Right lobe of liver (tissue), 6 donors: ENCODE measurements around the gene TM9SF4. TPM values are rescaled to one million over a fixed set of nuclear protein-coding genes. Genes with fewer than 3 reads are reported as not detected.

Experiments
- ATAC-seq, 4 donors: fragments of 200-7000 bp; cut with Tn5 transposase; one replicate each; pipeline ENCODE4 v1.9.1; 2020; ENCODE audit warnings: mild to moderate bottlenecking in 4 of 4, moderate library complexity in 4 of 4
- DNase-seq, 3 donors: peaks; one replicate each; pipeline ENCODE4 v3.0.0-alpha.2; 2020
- H3K27ac ChIP-seq, 3 donors: fragments of 200-600 bp; one replicate each; pipeline ENCODE4 v1.8.0; 2022
- H3K27me3 ChIP-seq, 2 donors: fragments of 200-600 bp; one replicate each; pipeline ENCODE4 v1.8.0; 2022
- H3K36me3 ChIP-seq, 4 donors: fragments of 200-600 bp; sonication (generic) in 1 of 4; one replicate each; pipeline versions ENCODE4 v1.5.1 to v1.8.0; 2017 to 2022; ENCODE audit warnings: control low read depth in 1 of 4
- H3K4me1 ChIP-seq, 4 donors: fragments of 200-600 bp; sonication (generic) in 1 of 4; one replicate each; pipeline versions ENCODE4 v1.5.1 to v1.8.0; 2017 to 2022; ENCODE audit warnings: control low read depth in 1 of 4
- H3K4me3 ChIP-seq, 3 donors: fragments of 200-600 bp; one replicate each; pipeline ENCODE4 v1.8.0; 2022
- H3K9me3 ChIP-seq, 4 donors: fragments of 200-600 bp; sonication (generic) in 1 of 4; one replicate each; pipeline versions ENCODE4 v1.5.1 to v1.8.0; 2017 to 2022; ENCODE audit warnings: control low read depth in 1 of 4
- POLR2A ChIP-seq: fragments of 450-650 bp; IDR thresholded peaks from one replicate; pipeline ENCODE4 v1.6.1; 2017; ENCODE audit warnings: antibody characterized with exemption, mild to moderate bottlenecking
- WGBS: methylation state at CpG from one replicate; pipeline ENCODE4 v1.1.6; 2018; ENCODE audit warnings: low coverage, low lambda C conversion rate; ENCODE audit not compliant: insufficient coverage; ENCODE audit errors: missing lambda C conversion rate; 5-methylcytosine and 5-hydroxymethylcytosine counted together
- intact Hi-C, 2 donors: fragments of 100-400 bp; cut with DNase I; formaldehyde crosslinking; loops; one replicate each; pipeline versions ENCODE4 v1.11.2 to v1.14.1; 2022
- total RNA-seq, 6 experiments: library from RNA; depleted of rRNA in 2 of 6; stranded (reverse); fragments of >200 nt in 2 of 6; fragmentation: NEBNext Ultra II Directional in 3 of 6; extraction: Animal tissue kit (Norgen Biotek cat#: 25700) in 3 of 6; gene quantifications; one replicate each; pipeline versions ENCODE4 v1.1.0 to v1.2.4, GENCODE V29; 2016 to 2023
- TF ChIP-seq, protein P1 (sequence below), 4 donors: fragments of 200-600 bp in 3 of 4; fragments of 450-650 bp in 1 of 4; IDR thresholded peaks; one replicate each; pipeline versions ENCODE4 v1.5.1 to v1.8.0; 2016 to 2022; ENCODE audit warnings: antibody characterized with exemption in 4 of 4, mild to moderate bottlenecking in 2 of 4
- donor health status: DM: no; HTN: yes; CAD: no.
- donor health status: DM: no; HTN: no; CAD: no.
- donor health status: DM: no; HTN: no; CAD: no.
- donor health status: DM: no; HTN: yes; CAD: no.
- donor health status: DM: no; HTN: yes; CAD: no.

The TM9SF4 gene
- total RNA-seq, 6 experiments from 2014 or later = 26.9 to 33.9 (median 30.5) TPM

DNA sequence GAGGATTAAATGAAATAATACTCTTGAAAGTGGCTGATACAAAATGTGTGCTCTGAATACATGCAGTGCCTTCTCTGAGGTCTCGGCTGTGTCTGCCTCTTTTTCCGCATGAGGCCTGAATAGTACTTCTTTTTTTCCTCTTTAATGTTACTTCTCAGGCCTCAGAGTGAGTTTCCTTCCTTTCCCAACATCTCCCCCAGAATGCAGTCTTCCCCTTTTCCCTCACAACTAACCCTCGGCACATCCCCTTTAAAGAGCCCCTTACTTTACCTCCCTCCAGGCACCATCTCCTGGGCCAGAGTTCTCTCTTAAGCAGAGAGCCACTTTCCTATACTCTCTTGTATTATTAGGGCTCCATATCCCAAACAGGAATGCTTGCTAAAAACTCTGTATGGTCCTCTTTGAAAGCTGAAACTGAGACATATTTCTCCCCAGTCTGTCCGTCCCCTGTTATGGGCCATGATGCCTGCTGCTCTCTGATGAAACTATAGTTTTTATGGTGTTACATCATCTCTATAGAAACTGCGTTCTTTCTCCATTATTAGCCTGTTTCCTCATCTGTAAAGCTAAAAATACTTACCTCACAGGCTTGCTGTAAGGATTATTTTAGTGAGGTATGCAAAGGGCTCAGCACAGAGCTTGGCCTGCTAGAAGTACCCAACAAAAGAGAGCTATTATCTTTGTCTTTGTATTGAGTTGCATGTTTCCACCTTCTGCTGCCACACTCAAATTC, 95.8 kb downstream of the TM9SF4 start:
- H3K36me3 ChIP-seq = peaks cover 0 to 18% (median 7%) of the 10 kb centered on the region in 4 donors
- H3K27me3 ChIP-seq = no peaks in the 10 kb centered on the region
- H3K4me1 ChIP-seq = peaks cover 0 to 53% (median 18%) of the 10 kb centered on the region in 4 donors
- ATAC-seq (no peak), DNase-seq (no peak)
- WGBS = 38% methylated on average over 5 of the region's 5 CpGs
- no peaks in the 10 kb centered on the region for H3K9me3 ChIP-seq
- TF ChIP-seq, protein P1, sequence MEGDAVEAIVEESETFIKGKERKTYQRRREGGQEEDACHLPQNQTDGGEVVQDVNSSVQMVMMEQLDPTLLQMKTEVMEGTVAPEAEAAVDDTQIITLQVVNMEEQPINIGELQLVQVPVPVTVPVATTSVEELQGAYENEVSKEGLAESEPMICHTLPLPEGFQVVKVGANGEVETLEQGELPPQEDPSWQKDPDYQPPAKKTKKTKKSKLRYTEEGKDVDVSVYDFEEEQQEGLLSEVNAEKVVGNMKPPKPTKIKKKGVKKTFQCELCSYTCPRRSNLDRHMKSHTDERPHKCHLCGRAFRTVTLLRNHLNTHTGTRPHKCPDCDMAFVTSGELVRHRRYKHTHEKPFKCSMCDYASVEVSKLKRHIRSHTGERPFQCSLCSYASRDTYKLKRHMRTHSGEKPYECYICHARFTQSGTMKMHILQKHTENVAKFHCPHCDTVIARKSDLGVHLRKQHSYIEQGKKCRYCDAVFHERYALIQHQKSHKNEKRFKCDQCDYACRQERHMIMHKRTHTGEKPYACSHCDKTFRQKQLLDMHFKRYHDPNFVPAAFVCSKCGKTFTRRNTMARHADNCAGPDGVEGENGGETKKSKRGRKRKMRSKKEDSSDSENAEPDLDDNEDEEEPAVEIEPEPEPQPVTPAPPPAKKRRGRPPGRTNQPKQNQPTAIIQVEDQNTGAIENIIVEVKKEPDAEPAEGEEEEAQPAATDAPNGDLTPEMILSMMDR (IDR thresholded peaks at IDR 0.05) = no peak
- intact Hi-C loops = no loop called here
- H3K4me3 ChIP-seq = no peak overlapping the region
- H3K27ac ChIP-seq = no peak overlapping the region

DNA sequence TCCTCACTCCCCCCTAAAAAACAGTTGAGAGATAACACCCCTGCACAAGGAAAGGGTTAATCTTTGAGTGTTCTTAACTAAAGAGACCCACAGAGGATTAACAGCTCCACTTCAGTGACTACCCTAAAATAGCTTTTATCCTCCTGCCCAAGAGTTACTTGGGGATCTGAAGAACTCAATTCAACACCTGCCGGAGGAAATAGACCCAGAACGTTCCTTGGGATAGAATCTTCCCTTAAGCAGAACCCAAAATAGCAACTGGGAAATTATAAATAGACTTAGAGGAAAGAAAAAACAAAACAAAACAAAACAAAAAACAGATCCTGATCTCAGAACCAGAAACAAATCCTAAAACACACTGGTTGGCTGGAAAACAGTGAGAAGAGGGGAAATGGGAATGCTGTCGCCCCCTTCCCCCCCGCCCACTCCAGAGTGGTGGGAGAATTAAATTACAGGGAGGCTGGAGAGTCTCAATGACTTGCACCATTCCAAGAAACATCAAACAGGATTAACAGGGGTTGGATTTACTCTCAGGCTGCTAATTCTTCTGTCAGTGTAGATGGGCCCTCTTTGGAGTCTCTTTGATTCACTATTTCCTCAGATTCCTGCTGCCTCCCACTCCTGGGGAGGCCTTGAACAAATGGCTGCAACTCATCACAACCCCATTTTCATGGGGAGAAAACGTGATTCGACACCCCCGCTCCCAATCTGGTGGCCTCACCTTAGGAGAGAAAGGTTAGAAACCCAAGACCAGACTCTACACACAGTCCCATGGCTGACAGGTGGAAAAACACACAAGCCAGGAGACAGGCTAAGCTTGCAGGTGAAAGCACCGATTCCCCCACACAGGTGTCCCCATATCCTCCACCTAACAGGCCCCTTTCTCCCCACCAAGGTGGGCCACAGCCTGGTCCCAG, 96.6 kb downstream of the TM9SF4 start:
- peaks cover 0 to 11% (median 3%) of the 10 kb centered on the region in 4 donors for H3K36me3 ChIP-seq
- WGBS = 25% methylated on average over 7 of the region's 8 CpGs
- TF ChIP-seq, protein P1 (IDR thresholded peaks at IDR 0.05) = no peak
- TF ChIP-seq POLR2A = no peak
- no peaks in the 10 kb centered on the region for H3K27me3 ChIP-seq
- H3K4me3 ChIP-seq = peak overlapping the region; percentile 85 to 99 (median 96)
- no peaks in the 10 kb centered on the region for H3K9me3 ChIP-seq
- intact Hi-C loops = no loop called here
- H3K4me1 ChIP-seq = peaks cover 0 to 58% (median 20%) of the 10 kb centered on the region in 4 donors
- ATAC-seq = no peak
- no peak for DNase-seq
- peak overlapping the region in 2 of 3 donors; percentile 90 to 93 for H3K27ac ChIP-seq

DNA sequence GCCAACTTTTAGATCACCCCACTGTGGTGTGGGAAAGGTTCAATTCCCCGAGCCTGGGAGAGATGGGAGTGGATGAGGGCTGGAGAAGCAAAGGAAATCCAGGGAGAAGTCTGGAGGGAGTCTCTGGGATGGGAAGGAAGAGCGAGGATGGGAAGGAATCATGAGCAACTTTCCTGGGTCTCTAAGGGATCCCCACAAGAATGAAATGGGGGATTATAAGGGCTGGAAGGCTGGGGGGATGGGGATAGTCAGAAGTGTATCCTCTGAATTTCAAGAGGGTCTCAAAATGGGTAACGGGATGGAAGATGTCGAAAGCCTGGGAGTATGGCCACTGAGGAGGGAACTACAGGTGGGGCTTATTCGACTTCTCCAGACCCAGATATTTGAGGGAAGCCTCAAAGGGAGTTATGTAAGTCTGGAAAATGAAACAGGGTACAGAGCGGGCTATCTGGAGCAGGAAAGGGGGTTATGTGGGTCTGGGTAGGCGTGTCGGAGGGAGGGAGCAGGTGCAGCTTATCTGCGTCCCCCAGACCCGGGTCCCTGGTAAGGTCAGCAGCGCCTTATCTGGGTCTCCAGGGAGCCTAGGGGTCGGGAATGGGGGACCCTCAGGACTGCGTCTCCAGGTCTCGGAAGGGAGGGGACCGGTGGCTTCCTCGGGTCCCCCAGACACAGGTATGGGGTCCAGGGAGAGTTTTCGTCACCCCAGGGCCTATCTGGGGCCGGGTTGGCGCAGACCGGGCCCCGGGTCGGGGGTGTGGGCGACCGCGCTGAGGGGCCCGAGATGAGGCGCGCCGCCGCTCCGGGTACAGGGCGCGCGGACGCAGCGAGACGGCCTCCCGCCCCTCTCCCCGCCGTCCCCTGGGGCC, 97.5 kb downstream of the TM9SF4 start:
- 4% methylated on average over 11 of the region's 40 CpGs for WGBS
- peak overlapping the region; percentile 87 to 93 (median 90) for H3K27ac ChIP-seq
- ATAC-seq (no peak), DNase-seq (no peak)
- no peaks in the 10 kb centered on the region for H3K27me3 ChIP-seq
- no peaks in the 10 kb centered on the region for H3K9me3 ChIP-seq
- H3K36me3 ChIP-seq = peaks cover 0 to 4% (median 0%) of the 10 kb centered on the region in 4 donors
- TF ChIP-seq, protein P1 (IDR thresholded peaks at IDR 0.05) = no peak
- TF ChIP-seq POLR2A = no peak
- intact Hi-C loops = no loop called here
- H3K4me1 ChIP-seq = peaks cover 0 to 58% (median 23%) of the 10 kb centered on the region in 4 donors
- H3K4me3 ChIP-seq = peak overlapping the region; percentile 85 to 99 (median 96)
